Mesendoderm (in vitro differentiated cells): ENCODE results near the gene DCUN1D2.

Source experiments
- DNase-seq: peaks from one replicate; pipeline ENCODE4 v3.0.0; 2013
- H2AK5ac ChIP-seq: 2 replicates; pipeline ENCODE4 v1.6.1; 2013; ENCODE audit warnings: low read length, inconsistent platforms
- H2BK120ac ChIP-seq: 2 replicates; pipeline ENCODE4 v1.6.1; 2013; ENCODE audit warnings: low read depth, mild to moderate bottlenecking, low read length, moderate library complexity, mixed read lengths
- H2BK15ac ChIP-seq: replicated peaks from 2 replicates; pipeline ENCODE4 v1.6.1; 2013; ENCODE audit warnings: low read depth, mild to moderate bottlenecking, moderate library complexity
- H2BK5ac ChIP-seq: 2 replicates; pipeline ENCODE4 v1.6.1; 2013; ENCODE audit warnings: low read length, inconsistent platforms
- H3K18ac ChIP-seq: 2 replicates; pipeline ENCODE4 v1.6.1; 2013; ENCODE audit warnings: mild to moderate bottlenecking, low read length, mixed read lengths
- H3K23ac ChIP-seq: one replicate; pipeline ENCODE4 v1.6.1; 2013; ENCODE audit warnings: low read length
- H3K27ac ChIP-seq: 2 replicates; pipeline ENCODE4 v1.5.1; 2013; ENCODE audit warnings: low read depth, mild to moderate bottlenecking, inconsistent platforms, low read length, moderate library complexity
- H3K27me3 ChIP-seq: 2 replicates; pipeline ENCODE4 v1.6.1; 2013; ENCODE audit warnings: low read length, control low read depth, mild to moderate bottlenecking, inconsistent platforms; ENCODE audit not compliant: insufficient read depth, poor library complexity
- H3K36me3 ChIP-seq: 2 replicates; pipeline ENCODE4 v1.6.1; 2013; ENCODE audit warnings: low read length, inconsistent platforms; ENCODE audit not compliant: control insufficient read depth, insufficient read depth
- H3K4ac ChIP-seq: one replicate; pipeline ENCODE4 v1.6.1; 2013; ENCODE audit warnings: low read depth, mild to moderate bottlenecking, low read length, moderate library complexity
- H3K4me1 ChIP-seq: 2 replicates; pipeline ENCODE4 v1.6.1; 2013; ENCODE audit warnings: low read depth, low read length, inconsistent platforms; ENCODE audit not compliant: control insufficient read depth
- H3K4me2 ChIP-seq: 2 replicates; pipeline ENCODE4 v1.6.1; 2013; ENCODE audit warnings: low read length
- H3K4me3 ChIP-seq: 2 replicates; pipeline ENCODE4 v1.5.1; 2013; ENCODE audit warnings: mild to moderate bottlenecking, low read length
- H3K56ac ChIP-seq: one replicate; pipeline ENCODE4 v1.6.1; 2013; ENCODE audit warnings: low read length
- H3K79me1 ChIP-seq: 2 replicates; pipeline ENCODE4 v1.6.1; 2013; ENCODE audit warnings: low read length, inconsistent platforms
- H3K79me2 ChIP-seq: 2 replicates; pipeline ENCODE4 v1.6.1; 2013; ENCODE audit warnings: mild to moderate bottlenecking, low read length; ENCODE audit not compliant: control insufficient read depth, insufficient read depth
- H3K9ac ChIP-seq: 2 replicates; pipeline ENCODE4 v1.6.1; 2013; ENCODE audit warnings: low read length, inconsistent platforms
- H4K5ac ChIP-seq: one replicate; pipeline ENCODE4 v1.6.1; 2013; ENCODE audit warnings: low read length
- H4K8ac ChIP-seq: one replicate; pipeline ENCODE4 v1.6.1; 2013; ENCODE audit warnings: low read depth, mild to moderate bottlenecking, control low read depth, low read length, moderate library complexity
- WGBS: extraction: QIAGEN DNeasy Blood & Tissue Kit; methylation state at CpG from one replicate; pipeline ENCODE4 v1.1.7; 2013; ENCODE audit warnings: low lambda C conversion rate, missing lambda C conversion rate; ENCODE audit not compliant: insufficient coverage; ENCODE audit errors: extremely low coverage; 5-methylcytosine and 5-hydroxymethylcytosine counted together

The DCUN1D2 gene

GRCh38 chr13:113421673-113422270 lies 68.7 kb downstream of the DCUN1D2 start:
- Histone ChIP-seq H3K27ac (no peak overlapping the region), H3K4me3 (no peak overlapping the region), H4K8ac (no peak overlapping the region), H3K4me1 (no peaks in the 10 kb centered on the region), H2BK15ac (no peak overlapping the region), H3K36me3 (no peaks in the 10 kb centered on the region), H2BK120ac (no peak overlapping the region), H3K4ac (no peak overlapping the region), H3K56ac (no peak overlapping the region), H3K18ac (no peak overlapping the region), H2AK5ac (no peak overlapping the region), H4K5ac (no peak overlapping the region), H3K9ac (no peak overlapping the region), H3K23ac (no peak overlapping the region), H3K4me2 (no peak overlapping the region), H3K79me1 (no peaks in the 10 kb centered on the region), H3K27me3 (no peaks in the 10 kb centered on the region), H2BK5ac (no peak overlapping the region), H3K79me2 (no peaks in the 10 kb centered on the region)
- no CpG with 5 or more reads among the region's 15 CpGs for WGBS
- no peak for DNase-seq

- H3K9ac ChIP-seq, result no peak overlapping the region
- H3K4me3 ChIP-seq, result no peak overlapping the region
- no peak overlapping the region for H4K8ac ChIP-seq
- no peak overlapping the region for H2BK5ac ChIP-seq
- no peak overlapping the region for H4K5ac ChIP-seq
- no peak for DNase-seq
- no peak overlapping the region for H3K56ac ChIP-seq
- no peak overlapping the region for H2BK15ac ChIP-seq
- H3K36me3 ChIP-seq, result no peaks in the 10 kb centered on the region
- H3K79me1 ChIP-seq, result no peaks in the 10 kb centered on the region
- WGBS, result no CpG with 5 or more reads among the region's 38 CpGs
- no peaks in the 10 kb centered on the region for H3K27me3 ChIP-seq
- H3K18ac ChIP-seq, result no peak overlapping the region
- no peak overlapping the region for H3K4ac ChIP-seq
- H3K23ac ChIP-seq, result no peak overlapping the region
- H3K4me2 ChIP-seq, result no peak overlapping the region
- H3K4me1 ChIP-seq, result no peaks in the 10 kb centered on the region
- H3K27ac ChIP-seq, result no peak overlapping the region
- H3K79me2 ChIP-seq, result no peaks in the 10 kb centered on the region
- H2AK5ac ChIP-seq, result no peak overlapping the region
- no peak overlapping the region for H2BK120ac ChIP-seq
These were observed 69.5 kb downstream of the DCUN1D2 start for GRCh38 chr13:113420833-113421600.

GRCh38 chr13:113420232-113420631 lies 70.3 kb downstream of the DCUN1D2 start:
- no peak overlapping the region for H3K56ac ChIP-seq
- no peak for DNase-seq

GRCh38 chr13:113419531-113420193 lies 70.8 kb downstream of the DCUN1D2 start:
- H3K4me2 ChIP-seq, result no peak overlapping the region
- H3K56ac ChIP-seq, result no peak overlapping the region
- no peak overlapping the region for H3K18ac ChIP-seq
- H2BK15ac ChIP-seq, result no peak overlapping the region
- no peaks in the 10 kb centered on the region for H3K79me1 ChIP-seq
- WGBS, result no CpG with 5 or more reads among the region's 18 CpGs
- H4K8ac ChIP-seq, result no peak overlapping the region
- no peaks in the 10 kb centered on the region for H3K27me3 ChIP-seq
- DNase-seq, result no peak
- no peak overlapping the region for H3K23ac ChIP-seq
- no peak overlapping the region for H3K4me3 ChIP-seq
- H2AK5ac ChIP-seq, result no peak overlapping the region
- H2BK120ac ChIP-seq, result no peak overlapping the region
- H3K27ac ChIP-seq, result no peak overlapping the region
- no peak overlapping the region for H2BK5ac ChIP-seq
- no peak overlapping the region for H4K5ac ChIP-seq
- H3K4ac ChIP-seq, result no peak overlapping the region
- no peaks in the 10 kb centered on the region for H3K79me2 ChIP-seq
- H3K36me3 ChIP-seq, result no peaks in the 10 kb centered on the region
- H3K9ac ChIP-seq, result no peak overlapping the region
- H3K4me1 ChIP-seq, result no peaks in the 10 kb centered on the region

More at GRCh38 chr13:113420232-113420631, 70.3 kb downstream of the DCUN1D2 start:
- Histone ChIP-seq H4K5ac (no peak overlapping the region), H2BK15ac (no peak overlapping the region), H3K79me1 (no peaks in the 10 kb centered on the region), H3K4me1 (no peaks in the 10 kb centered on the region), H2BK5ac (no peak overlapping the region), H3K18ac (no peak overlapping the region), H3K4me2 (no peak overlapping the region), H2BK120ac (no peak overlapping the region), H3K9ac (no peak overlapping the region), H3K36me3 (no peaks in the 10 kb centered on the region), H4K8ac (no peak overlapping the region), H3K79me2 (no peaks in the 10 kb centered on the region), H3K27ac (no peak overlapping the region), H2AK5ac (no peak overlapping the region), H3K4me3 (no peak overlapping the region), H3K4ac (no peak overlapping the region), H3K23ac (no peak overlapping the region), H3K27me3 (no peaks in the 10 kb centered on the region)
- no CpG with 5 or more reads among the region's 15 CpGs for WGBS

GRCh38 chr13:113418722-113419049 lies 71.8 kb downstream of the DCUN1D2 start:
- H3K4me3 ChIP-seq, result no peak overlapping the region
- H3K4ac ChIP-seq, result no peak overlapping the region
- no CpG with 5 or more reads among the region's 1 CpG for WGBS

More at GRCh38 chr13:113418722-113419049, 71.8 kb downstream of the DCUN1D2 start:
- Histone ChIP-seq H3K4me1 (no peaks in the 10 kb centered on the region), H3K36me3 (no peaks in the 10 kb centered on the region), H3K56ac (no peak overlapping the region), H3K18ac (no peak overlapping the region), H2BK15ac (no peak overlapping the region), H3K27me3 (no peaks in the 10 kb centered on the region), H3K79me2 (no peaks in the 10 kb centered on the region), H4K5ac (no peak overlapping the region), H2BK5ac (no peak overlapping the region), H3K27ac (no peak overlapping the region), H2BK120ac (no peak overlapping the region), H3K23ac (no peak overlapping the region), H3K4me2 (no peak overlapping the region), H3K9ac (no peak overlapping the region), H3K79me1 (no peaks in the 10 kb centered on the region), H2AK5ac (no peak overlapping the region), H4K8ac (no peak overlapping the region)
- DNase-seq, result no peak
